22Rv1 (cell line): ENCODE results near the gene EDEM2.
"Not testable (repeated sequence)": the region's sequence is repeated elsewhere in the genome, so short reads cannot be mapped to it uniquely, and the experiment has no call there.

Source experiments
- H3K27ac ChIP-seq: fragments of 450-650 bp; 2 replicates; pipeline ENCODE4 v1.5.1; 2017
- CTCF ChIP-seq: fragments of 450-650 bp; IDR thresholded peaks from 2 replicates; pipeline ENCODE4 v1.5.1; 2017; ENCODE audit warnings: mild to moderate bottlenecking
- ZFX ChIP-seq: fragments of 450-650 bp; IDR thresholded peaks from 2 replicates; pipeline ENCODE4 v1.6.1; 2017; ENCODE audit warnings: antibody characterized with exemption, borderline replicate concordance

The EDEM2 gene

GRCh38 chr20:35146920-35147574 lies at the start of gene EDEM2:
Gene EDEM2 (minus strand): TSS chr20:35147336. CDS start chr20:35147258, 78 bp downstream.
- peak; percentile 15; the same call in 1 of the 2 replicates for TF ChIP-seq CTCF
- no peak for TF ChIP-seq ZFX
- peak within 1 kb of the TSS; percentile 96 for H3K27ac ChIP-seq

GRCh38 chr20:35196313-35196712 lies 49.2 kb upstream of the EDEM2 start:
- no peak for TF ChIP-seq ZFX
- no peak for TF ChIP-seq CTCF
- H3K27ac ChIP-seq: no peak overlapping the region

GRCh38 chr20:35193031-35193791 lies 46.1 kb upstream of the EDEM2 start:
- H3K27ac ChIP-seq: peak overlapping the region; percentile 63

- H3K27ac ChIP-seq: peak overlapping the region; percentile 63
- TF ChIP-seq ZFX (no peak), CTCF (no peak)
Observed at GRCh38 chr20:35192118-35192872, 45.2 kb upstream of the EDEM2 start.

- TF ChIP-seq ZFX: no peak
- TF ChIP-seq CTCF: no peak
- peak overlapping the region; percentile 63 for H3K27ac ChIP-seq
Observed at GRCh38 chr20:35191419-35192117, 44.4 kb upstream of the EDEM2 start.

- TF ChIP-seq CTCF (no peak), ZFX (no peak)
Observed at GRCh38 chr20:35190556-35190955, 43.4 kb upstream of the EDEM2 start.

GRCh38 chr20:35189223-35189622 lies 42.1 kb upstream of the EDEM2 start:
- H3K27ac ChIP-seq: not testable (repeated sequence)

More at GRCh38 chr20:35190556-35190955, 43.4 kb upstream of the EDEM2 start:
- H3K27ac ChIP-seq: no peak overlapping the region
